HEK293 (cell line): ENCODE results near the gene CADM4.

Experiments
- CTCF ChIA-PET: fragments of 350-600 bp; formaldehyde crosslinking; extraction: SDS; loops from one replicate; lab custom pipeline; 2021; ENCODE audit warnings: antibody characterized with exemption; lab: Yijun Ruan, JAX
- POLR2A ChIA-PET: fragments of 300-600 bp; formaldehyde crosslinking; extraction: SDS; loops from one replicate; lab custom pipeline; 2020; ENCODE audit warnings: antibody characterized with exemption, inconsistent platforms; lab: Yijun Ruan, JAX
- H3K27ac ChIP-seq: fragments of 200-500 bp; sonication (Bioruptor generic); 2 replicates; pipeline ENCODE4 v1.5.1; 2014; ENCODE audit warnings: low read depth, low read length, control low read depth, inconsistent platforms; ENCODE audit errors: extremely low read depth
- H3K36me3 ChIP-seq, 2 experiments: fragments of 200-500 bp in 1 of 2; sonication (Bioruptor generic) in 1 of 2; 1 replicate in 1 of 2; 2 replicates in 1 of 2; pipeline ENCODE4 v1.5.1; 2014 to 2017; ENCODE audit warnings: inconsistent platforms in 2 of 2, low read length in 2 of 2; ENCODE audit not compliant: control insufficient read depth in 2 of 2, insufficient read depth in 1 of 2
- H3K4me1 ChIP-seq: fragments of 200-500 bp; sonication (Bioruptor generic); 2 replicates; pipeline ENCODE4 v1.5.1; 2014; ENCODE audit warnings: mild to moderate bottlenecking, low read length, inconsistent platforms; ENCODE audit not compliant: control insufficient read depth, insufficient read depth
- H3K4me3 ChIP-seq: 2 replicates; pipeline ENCODE4 v1.5.1; 2011; ENCODE audit warnings: low read depth, mild to moderate bottlenecking, control low read depth, low read length, moderate library complexity
- H3K9me3 ChIP-seq: fragments of 200-500 bp; sonication (Bioruptor generic); 2 replicates; pipeline ENCODE4 v1.5.1; 2014; ENCODE audit warnings: low read depth, low read length, inconsistent platforms; ENCODE audit not compliant: control insufficient read depth, insufficient read depth
- REPIN1 ChIP-seq: fragments of 450-650 bp; formaldehyde crosslinking; IDR thresholded peaks from 2 replicates; pipeline ENCODE4 v1.5.1; 2017; ENCODE audit warnings: missing biosample characterization, missing genetic modification characterization, low read depth
- ZNF138 ChIP-seq: fragments of 450-650 bp; formaldehyde crosslinking; IDR thresholded peaks from 2 replicates; pipeline ENCODE4 v1.5.1; 2016; ENCODE audit warnings: missing biosample characterization, missing genetic modification characterization, borderline replicate concordance
- ZNF274 ChIP-seq, 2 experiments: fragments of 200-500 bp in 1 of 2; fragments of 450-650 bp in 1 of 2; sonication (Bioruptor generic) in 1 of 2; formaldehyde crosslinking in 1 of 2; IDR thresholded peaks; 2 replicates each; pipeline versions ENCODE4 v1.5.1 to v1.6.1; 2014 to 2016; ENCODE audit warnings: borderline replicate concordance in 1 of 2, inconsistent platforms in 1 of 2, low read length in 1 of 2, missing biosample characterization in 1 of 2, missing genetic modification characterization in 1 of 2
- ZNF354C ChIP-seq: fragments of 450-650 bp; formaldehyde crosslinking; IDR thresholded peaks from 2 replicates; pipeline ENCODE4 v1.5.1; 2016; ENCODE audit warnings: missing biosample characterization, missing genetic modification characterization, low read depth, borderline replicate concordance
- ZNF529 ChIP-seq: fragments of 450-650 bp; formaldehyde crosslinking; IDR thresholded peaks from 2 replicates; pipeline ENCODE4 v1.5.1; 2017; ENCODE audit warnings: missing genetic modification characterization, missing biosample characterization; ENCODE audit not compliant: insufficient replicate concordance
- ZNF626 ChIP-seq: fragments of 450-650 bp; sonication (Bioruptor Pico); formaldehyde crosslinking; IDR thresholded peaks from 2 replicates; pipeline ENCODE4 v1.5.1; 2018; ENCODE audit warnings: missing biosample characterization, missing genetic modification characterization, inconsistent platforms
- ZNF658 ChIP-seq: fragments of 450-650 bp; formaldehyde crosslinking; IDR thresholded peaks from 2 replicates; pipeline ENCODE4; 2016; ENCODE audit warnings: missing biosample characterization, missing genetic modification characterization
- TF ChIP-seq, protein P1 (sequence below): fragments of 450-650 bp; formaldehyde crosslinking; IDR thresholded peaks from 2 replicates; pipeline ENCODE4 v1.5.1; 2016; ENCODE audit warnings: missing biosample characterization, missing genetic modification characterization, borderline replicate concordance
- TF ChIP-seq, protein P2 (sequence below): fragments of 450-650 bp; formaldehyde crosslinking; IDR thresholded peaks from 2 replicates; pipeline ENCODE4 v1.5.1; 2016; ENCODE audit warnings: missing biosample characterization, missing genetic modification characterization
- TF ChIP-seq, protein P3 (sequence below): fragments of 450-650 bp; IDR thresholded peaks from 2 replicates; pipeline ENCODE4 v1.5.1; 2018; ENCODE audit warnings: missing biosample characterization, missing genetic modification characterization
- TF ChIP-seq, protein P4 (sequence below): fragments of 450-650 bp; formaldehyde crosslinking; IDR thresholded peaks from 2 replicates; pipeline ENCODE4 v1.5.1; 2016; ENCODE audit warnings: missing biosample characterization, missing genetic modification characterization

The CADM4 gene

DNA sequence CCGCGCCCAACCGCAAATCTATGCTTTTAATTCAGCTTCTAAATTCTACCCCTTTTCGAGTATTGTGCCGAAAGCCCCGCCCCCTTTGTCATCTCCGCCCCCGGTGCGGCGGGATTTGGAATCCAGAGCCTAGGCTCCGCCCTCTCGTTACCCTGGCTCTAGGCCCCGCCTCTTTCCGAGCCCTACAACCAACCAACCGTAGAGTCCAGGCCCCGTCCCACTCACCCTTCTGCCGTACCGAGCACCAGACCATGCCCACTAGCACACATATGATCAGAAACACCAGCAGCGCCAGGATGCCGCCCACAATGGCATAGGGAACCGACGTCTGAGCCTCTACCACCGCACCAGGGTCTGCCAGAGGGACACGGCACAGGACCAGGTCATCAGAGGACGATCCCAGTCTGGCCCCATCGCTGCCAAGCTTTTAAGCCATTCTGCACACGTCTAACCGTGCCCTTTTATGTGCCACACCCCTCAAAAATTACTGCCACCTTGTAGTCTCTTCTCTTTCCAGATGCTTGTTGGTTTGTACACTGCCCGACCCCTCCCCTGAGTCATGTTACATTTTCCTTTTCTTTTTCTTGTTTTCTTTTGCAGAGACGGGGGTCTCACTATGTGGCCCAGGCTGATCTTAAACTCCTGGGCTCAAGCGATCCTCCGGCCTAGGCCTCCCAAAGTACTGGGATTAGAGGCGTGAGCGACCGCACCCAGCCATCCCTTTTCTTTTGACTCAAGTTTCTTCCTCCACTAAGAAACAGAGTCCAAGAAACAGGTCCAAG is 15.6 kb downstream of the CADM4 start (continued):
- TF ChIP-seq, protein P1, sequence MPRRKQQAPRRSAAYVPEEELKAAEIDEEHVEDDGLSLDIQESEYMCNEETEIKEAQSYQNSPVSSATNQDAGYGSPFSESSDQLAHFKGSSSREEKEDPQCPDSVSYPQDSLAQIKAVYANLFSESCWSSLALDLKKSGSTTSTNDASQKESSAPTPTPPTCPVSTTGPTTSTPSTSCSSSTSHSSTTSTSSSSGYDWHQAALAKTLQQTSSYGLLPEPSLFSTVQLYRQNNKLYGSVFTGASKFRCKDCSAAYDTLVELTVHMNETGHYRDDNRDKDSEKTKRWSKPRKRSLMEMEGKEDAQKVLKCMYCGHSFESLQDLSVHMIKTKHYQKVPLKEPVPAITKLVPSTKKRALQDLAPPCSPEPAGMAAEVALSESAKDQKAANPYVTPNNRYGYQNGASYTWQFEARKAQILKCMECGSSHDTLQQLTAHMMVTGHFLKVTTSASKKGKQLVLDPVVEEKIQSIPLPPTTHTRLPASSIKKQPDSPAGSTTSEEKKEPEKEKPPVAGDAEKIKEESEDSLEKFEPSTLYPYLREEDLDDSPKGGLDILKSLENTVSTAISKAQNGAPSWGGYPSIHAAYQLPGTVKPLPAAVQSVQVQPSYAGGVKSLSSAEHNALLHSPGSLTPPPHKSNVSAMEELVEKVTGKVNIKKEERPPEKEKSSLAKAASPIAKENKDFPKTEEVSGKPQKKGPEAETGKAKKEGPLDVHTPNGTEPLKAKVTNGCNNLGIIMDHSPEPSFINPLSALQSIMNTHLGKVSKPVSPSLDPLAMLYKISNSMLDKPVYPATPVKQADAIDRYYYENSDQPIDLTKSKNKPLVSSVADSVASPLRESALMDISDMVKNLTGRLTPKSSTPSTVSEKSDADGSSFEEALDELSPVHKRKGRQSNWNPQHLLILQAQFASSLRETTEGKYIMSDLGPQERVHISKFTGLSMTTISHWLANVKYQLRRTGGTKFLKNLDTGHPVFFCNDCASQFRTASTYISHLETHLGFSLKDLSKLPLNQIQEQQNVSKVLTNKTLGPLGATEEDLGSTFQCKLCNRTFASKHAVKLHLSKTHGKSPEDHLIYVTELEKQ, result no peak

DNA sequence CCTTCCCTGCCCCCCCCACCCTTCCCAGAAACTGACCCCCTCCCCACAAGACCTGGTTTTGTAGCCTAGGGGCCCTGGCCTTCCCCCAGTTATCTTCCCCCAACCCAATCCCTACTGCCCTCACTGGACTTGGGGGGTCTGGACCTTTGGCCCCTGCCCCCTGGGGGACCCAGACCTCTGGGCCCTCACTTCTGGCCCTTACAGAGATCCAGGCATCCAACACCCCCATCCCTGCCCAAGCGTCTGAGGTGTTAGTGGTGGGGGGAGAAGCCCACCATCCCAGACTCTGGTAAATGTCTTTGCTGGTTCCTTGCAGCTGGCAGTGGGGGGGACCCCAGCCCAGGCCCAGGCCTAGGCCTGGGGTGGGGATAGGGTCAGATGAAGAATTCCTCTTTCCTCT is 16.7 kb downstream of the CADM4 start:
- POLR2A ChIA-PET, result interaction anchor here (0.6 to 4.5 kb wide), 2 partner anchors 26 to 45 kb away, joined by 4 to 21 read pairs; no protein-coding TSS in a partner anchor
- TF ChIP-seq ZNF138 (tag by site-specific recombination), result no peak
- TF ChIP-seq ZNF529 (tag by site-specific recombination), result no peak
- TF ChIP-seq ZNF354C (tag by site-specific recombination), result no peak
- TF ChIP-seq, protein P2, sequence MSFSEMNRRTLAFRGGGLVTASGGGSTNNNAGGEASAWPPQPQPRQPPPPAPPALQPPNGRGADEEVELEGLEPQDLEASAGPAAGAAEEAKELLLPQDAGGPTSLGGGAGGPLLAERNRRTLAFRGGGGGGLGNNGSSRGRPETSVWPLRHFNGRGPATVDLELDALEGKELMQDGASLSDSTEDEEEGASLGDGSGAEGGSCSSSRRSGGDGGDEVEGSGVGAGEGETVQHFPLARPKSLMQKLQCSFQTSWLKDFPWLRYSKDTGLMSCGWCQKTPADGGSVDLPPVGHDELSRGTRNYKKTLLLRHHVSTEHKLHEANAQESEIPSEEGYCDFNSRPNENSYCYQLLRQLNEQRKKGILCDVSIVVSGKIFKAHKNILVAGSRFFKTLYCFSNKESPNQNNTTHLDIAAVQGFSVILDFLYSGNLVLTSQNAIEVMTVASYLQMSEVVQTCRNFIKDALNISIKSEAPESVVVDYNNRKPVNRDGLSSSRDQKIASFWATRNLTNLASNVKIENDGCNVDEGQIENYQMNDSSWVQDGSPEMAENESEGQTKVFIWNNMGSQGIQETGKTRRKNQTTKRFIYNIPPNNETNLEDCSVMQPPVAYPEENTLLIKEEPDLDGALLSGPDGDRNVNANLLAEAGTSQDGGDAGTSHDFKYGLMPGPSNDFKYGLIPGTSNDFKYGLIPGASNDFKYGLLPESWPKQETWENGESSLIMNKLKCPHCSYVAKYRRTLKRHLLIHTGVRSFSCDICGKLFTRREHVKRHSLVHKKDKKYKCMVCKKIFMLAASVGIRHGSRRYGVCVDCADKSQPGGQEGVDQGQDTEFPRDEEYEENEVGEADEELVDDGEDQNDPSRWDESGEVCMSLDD (tag by site-specific recombination), result peak; percentile 25; the same call in 1 of the 2 replicates
- TF ChIP-seq ZNF274 (IDR thresholded peaks at IDR 0.05; ENCODE audit: low read length), result no peak
- TF ChIP-seq ZNF274 (tag by site-specific recombination; IDR thresholded peaks at IDR 0.05; ENCODE audit: borderline replicate concordance), result no peak
- TF ChIP-seq REPIN1 (tag by site-specific recombination), result no peak
- no peak for TF ChIP-seq ZNF626
- H3K27ac ChIP-seq, result no peak overlapping the region
- CTCF ChIA-PET, result no interaction called here
- H3K36me3 ChIP-seq, result peaks cover 5 to 24% of the 10 kb centered on the region in 2 experiments
- peaks cover 15% of the 10 kb centered on the region for H3K4me1 ChIP-seq
- no peaks in the 10 kb centered on the region for H3K9me3 ChIP-seq
- H3K4me3 ChIP-seq, result no peak overlapping the region

DNA sequence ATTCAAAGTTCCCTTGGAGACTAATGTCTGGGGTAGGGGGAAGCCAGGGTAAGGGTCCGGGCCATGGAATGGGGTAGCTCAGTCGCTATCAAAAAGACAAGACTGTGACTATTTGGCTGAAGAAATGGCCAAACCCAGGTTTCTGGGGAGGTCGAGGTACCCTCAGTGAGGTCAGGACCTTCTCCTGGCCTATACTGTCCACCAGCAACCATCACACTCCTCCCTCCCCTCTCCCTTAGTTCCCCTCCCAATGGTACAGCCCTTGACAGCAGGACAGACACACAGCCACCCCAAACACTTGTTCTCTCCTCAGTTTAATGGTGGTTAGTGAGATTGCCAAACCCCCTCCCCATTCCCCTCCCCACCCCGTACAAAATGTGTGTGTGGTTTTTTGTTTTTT is 17.6 kb downstream of the CADM4 start:
- Histone ChIP-seq H3K27ac (0 out of 2 replicates have a peak overlapping the region, but pooled peaks have one; percentile 19), H3K9me3 (no peaks in the 10 kb centered on the region), H3K4me1 (peaks cover 15% of the 10 kb centered on the region), H3K36me3 (peaks cover 5 to 24% of the 10 kb centered on the region in 2 experiments), H3K4me3 (no peak overlapping the region)
- POLR2A ChIA-PET, result interaction anchor here (0.6 to 4.5 kb wide), 3 partner anchors 46 to 590 kb away, joined by 4 to 21 read pairs (median 7); partner anchors contain the start of gene ZNF227
- TF ChIP-seq ZNF658 (tag by site-specific recombination), result no peak
- TF ChIP-seq, protein P3, sequence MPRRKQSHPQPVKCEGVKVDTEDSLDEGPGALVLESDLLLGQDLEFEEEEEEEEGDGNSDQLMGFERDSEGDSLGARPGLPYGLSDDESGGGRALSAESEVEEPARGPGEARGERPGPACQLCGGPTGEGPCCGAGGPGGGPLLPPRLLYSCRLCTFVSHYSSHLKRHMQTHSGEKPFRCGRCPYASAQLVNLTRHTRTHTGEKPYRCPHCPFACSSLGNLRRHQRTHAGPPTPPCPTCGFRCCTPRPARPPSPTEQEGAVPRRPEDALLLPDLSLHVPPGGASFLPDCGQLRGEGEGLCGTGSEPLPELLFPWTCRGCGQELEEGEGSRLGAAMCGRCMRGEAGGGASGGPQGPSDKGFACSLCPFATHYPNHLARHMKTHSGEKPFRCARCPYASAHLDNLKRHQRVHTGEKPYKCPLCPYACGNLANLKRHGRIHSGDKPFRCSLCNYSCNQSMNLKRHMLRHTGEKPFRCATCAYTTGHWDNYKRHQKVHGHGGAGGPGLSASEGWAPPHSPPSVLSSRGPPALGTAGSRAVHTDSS (tag by site-specific recombination), result peak; percentile 25; the same call in 1 of the 2 replicates
- TF ChIP-seq, protein P4, sequence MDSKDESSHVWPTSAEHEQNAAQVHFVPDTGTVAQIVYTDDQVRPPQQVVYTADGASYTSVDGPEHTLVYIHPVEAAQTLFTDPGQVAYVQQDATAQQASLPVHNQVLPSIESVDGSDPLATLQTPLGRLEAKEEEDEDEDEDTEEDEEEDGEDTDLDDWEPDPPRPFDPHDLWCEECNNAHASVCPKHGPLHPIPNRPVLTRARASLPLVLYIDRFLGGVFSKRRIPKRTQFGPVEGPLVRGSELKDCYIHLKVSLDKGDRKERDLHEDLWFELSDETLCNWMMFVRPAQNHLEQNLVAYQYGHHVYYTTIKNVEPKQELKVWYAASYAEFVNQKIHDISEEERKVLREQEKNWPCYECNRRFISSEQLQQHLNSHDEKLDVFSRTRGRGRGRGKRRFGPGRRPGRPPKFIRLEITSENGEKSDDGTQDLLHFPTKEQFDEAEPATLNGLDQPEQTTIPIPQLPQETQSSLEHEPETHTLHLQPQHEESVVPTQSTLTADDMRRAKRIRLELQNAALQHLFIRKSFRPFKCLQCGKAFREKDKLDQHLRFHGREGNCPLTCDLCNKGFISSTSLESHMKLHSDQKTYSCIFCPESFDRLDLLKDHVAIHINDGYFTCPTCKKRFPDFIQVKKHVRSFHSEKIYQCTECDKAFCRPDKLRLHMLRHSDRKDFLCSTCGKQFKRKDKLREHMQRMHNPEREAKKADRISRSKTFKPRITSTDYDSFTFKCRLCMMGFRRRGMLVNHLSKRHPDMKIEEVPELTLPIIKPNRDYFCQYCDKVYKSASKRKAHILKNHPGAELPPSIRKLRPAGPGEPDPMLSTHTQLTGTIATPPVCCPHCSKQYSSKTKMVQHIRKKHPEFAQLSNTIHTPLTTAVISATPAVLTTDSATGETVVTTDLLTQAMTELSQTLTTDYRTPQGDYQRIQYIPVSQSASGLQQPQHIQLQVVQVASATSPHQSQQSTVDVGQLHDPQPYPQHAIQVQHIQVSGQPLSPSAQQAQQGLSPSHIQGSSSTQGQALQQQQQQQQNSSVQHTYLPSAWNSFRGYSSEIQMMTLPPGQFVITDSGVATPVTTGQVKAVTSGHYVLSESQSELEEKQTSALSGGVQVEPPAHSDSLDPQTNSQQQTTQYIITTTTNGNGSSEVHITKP, result peak; percentile 91
- CTCF ChIA-PET, result interaction anchor here (1.0 to 1.9 kb wide), 2 partner anchors 27 to 52 kb away, joined by 3 to 8 read pairs; no protein-coding TSS in a partner anchor
